Thymus (tissue), 14 donors: ENCODE data around the gene NAB1. TPM values are rescaled to one million over a fixed set of nuclear protein-coding genes. Genes with fewer than 3 reads are reported as not detected.
A peak's percentile ranks its signal among the peaks of the same experiment; 100 is the strongest.
"Not testable (repeated sequence)": the region's sequence is repeated elsewhere in the genome, so short reads cannot be mapped to it uniquely, and the experiment has no call there.

Experiments used
- DNase-seq, 9 donors: peaks; one replicate each; pipeline ENCODE4 v3.0.0-alpha.2; 2013; ENCODE audit warnings: low spot score in 9 of 9, low read depth in 6 of 9, missing footprints in 1 of 9
- H3K27ac ChIP-seq, 2 donors: one replicate each; pipeline ENCODE4 v1.5.1; 2013; ENCODE audit warnings: control low read depth in 1 of 2, low read depth in 1 of 2, low read length in 1 of 2, mild to moderate bottlenecking in 1 of 2, moderate library complexity in 1 of 2
- H3K27me3 ChIP-seq, 2 donors: one replicate each; pipeline ENCODE4 v1.5.1; 2013; ENCODE audit warnings: low read length in 1 of 2; ENCODE audit not compliant: control insufficient read depth in 2 of 2, insufficient read depth in 1 of 2
- H3K36me3 ChIP-seq, 2 donors: one replicate each; pipeline ENCODE4 v1.5.1; 2013; ENCODE audit warnings: low read length in 1 of 2, mild to moderate bottlenecking in 1 of 2, moderate library complexity in 1 of 2; ENCODE audit not compliant: control insufficient read depth in 2 of 2, insufficient read depth in 2 of 2
- H3K4me1 ChIP-seq, 2 donors: one replicate each; pipeline ENCODE4 v1.5.1; 2013; ENCODE audit warnings: low read length in 2 of 2; ENCODE audit not compliant: control insufficient read depth in 2 of 2, insufficient read depth in 2 of 2
- H3K4me3 ChIP-seq, 2 donors: one replicate each; pipeline ENCODE4 v1.5.1; 2013; ENCODE audit warnings: low read length in 2 of 2, control low read depth in 1 of 2, mild to moderate bottlenecking in 1 of 2
- H3K9me3 ChIP-seq, 2 donors: one replicate each; pipeline ENCODE4 v1.5.1; 2013; ENCODE audit warnings: low read length in 1 of 2, mild to moderate bottlenecking in 1 of 2; ENCODE audit not compliant: control insufficient read depth in 2 of 2, insufficient read depth in 1 of 2
- WGBS: extraction: QIAGEN DNeasy Blood & Tissue Kit; methylation state at CpG from one replicate; pipeline ENCODE4 v1.1.7; 2013; 5-methylcytosine and 5-hydroxymethylcytosine counted together
- long read RNA-seq, 10 donors: transcript quantifications; one replicate each; lab custom pipeline, GENCODE V29; 2026
- polyA plus RNA-seq: library from polyadenylated mRNA; stranded (reverse); fragments of 200-250 nt; gene quantifications from one replicate; pipeline ENCODE4 v1.2.3, GENCODE V29; 2013
- total RNA-seq: library from RNA; stranded (reverse); fragments of 120-200 nt; gene quantifications from one replicate; pipeline ENCODE4 v1.2.4, GENCODE V29; 2013
- donor health status: healthy.

NAB1 gene
- total RNA-seq (37.3 TPM), polyA plus RNA-seq (22.7 TPM)
- long read RNA-seq, donor 1: 0 reads
- long read RNA-seq, donor 2, transcript NAB1-202 (8 exons, 2,360 nt): major isoform, 5 of 6 reads
- long read RNA-seq, donor 2, partial matches to known transcripts: 0 of 6 reads
- long read RNA-seq, donor 2, other reads (novel, unspliced or antisense): 0 of 6 reads
- long read RNA-seq, donor 3, partial matches to known transcripts: 0 of 4 reads
- long read RNA-seq, donor 3, other reads (novel, unspliced or antisense): 0 of 4 reads
- long read RNA-seq, donor 4, partial matches to known transcripts: 0 of 3 reads
- long read RNA-seq, donor 4, other reads (novel, unspliced or antisense): 0 of 3 reads
- long read RNA-seq, donor 5, partial matches to known transcripts: 6 of 10 reads
- long read RNA-seq, donor 5, other reads (novel, unspliced or antisense): 0 of 10 reads
- long read RNA-seq, donor 6, partial matches to known transcripts: 0 of 3 reads
- long read RNA-seq, donor 6, other reads (novel, unspliced or antisense): 0 of 3 reads
- long read RNA-seq, donor 7, transcript NAB1-202 (8 exons, 2,360 nt): major isoform, 5 of 5 reads
- long read RNA-seq, donor 7, partial matches to known transcripts: 0 of 5 reads
- long read RNA-seq, donor 7, other reads (novel, unspliced or antisense): 0 of 5 reads
- long read RNA-seq, donor 8: 0 reads
- long read RNA-seq, donor 9, partial matches to known transcripts: 0 of 3 reads
- long read RNA-seq, donor 9, other reads (novel, unspliced or antisense): 0 of 3 reads
- long read RNA-seq, donor 10, transcript NAB1-202 (8 exons, 2,360 nt): major isoform, 6 of 6 reads
- long read RNA-seq, donor 10, partial matches to known transcripts: 0 of 6 reads
- long read RNA-seq, donor 10, other reads (novel, unspliced or antisense): 0 of 6 reads

- WGBS: under 1% methylated on average over 94 of the region's 95 CpGs
- DNase-seq: peak in 7 of 9 donors; percentile 33 to 74 (median 37)
These were observed at the start of gene NAB1 for GRCh38 chr2:190649035-190649797. TSS of gene NAB1 (plus strand) at chr2:190649083. CDS start at chr2:190659177, 10,094 bp downstream.

GRCh38 chr2:190599546-190600220 is 49.2 kb upstream of the NAB1 start:
- Histone ChIP-seq H3K27ac (no peak overlapping the region), H3K4me1 (no peaks in the 10 kb centered on the region), H3K9me3 (no peaks in the 10 kb centered on the region), H3K36me3 (no peaks in the 10 kb centered on the region), H3K27me3 (no peaks in the 10 kb centered on the region), H3K4me3 (no peak overlapping the region)
- WGBS: 87% methylated on average over 8 of the region's 8 CpGs
- DNase-seq: no peak

More at GRCh38 chr2:190649035-190649797, at the start of gene NAB1:
- peaks cover 14% of the 10 kb centered on the region in 2 donors for H3K4me1 ChIP-seq
- H3K27me3 ChIP-seq: no peaks in the 10 kb centered on the region
- H3K4me3 ChIP-seq: peak within 1 kb of the TSS; percentile 71 to 78
- peak within 1 kb of the TSS; percentile 79 to 90 for H3K27ac ChIP-seq
- peaks cover 0 to 2% of the 10 kb centered on the region in 2 donors for H3K9me3 ChIP-seq
- no peaks in the 10 kb centered on the region for H3K36me3 ChIP-seq

GRCh38 chr2:190600293-190601103 is 48.4 kb upstream of the NAB1 start:
- no peak for DNase-seq
- H3K4me1 ChIP-seq: no peaks in the 10 kb centered on the region
- no peak overlapping the region for H3K27ac ChIP-seq
- H3K9me3 ChIP-seq: no peaks in the 10 kb centered on the region
- no peak overlapping the region for H3K4me3 ChIP-seq
- no peaks in the 10 kb centered on the region for H3K36me3 ChIP-seq
- WGBS: 90% methylated on average over 5 of the region's 5 CpGs
- H3K27me3 ChIP-seq: no peaks in the 10 kb centered on the region

GRCh38 chr2:190603374-190603773 is 45.5 kb upstream of the NAB1 start:
- no peak for DNase-seq
- Histone ChIP-seq H3K36me3 (no peaks in the 10 kb centered on the region), H3K4me3 (no peak overlapping the region), H3K27me3 (no peaks in the 10 kb centered on the region), H3K9me3 (no peaks in the 10 kb centered on the region), H3K4me1 (no peaks in the 10 kb centered on the region), H3K27ac (no peak overlapping the region)
- 98% methylated on average over 5 of the region's 5 CpGs for WGBS

GRCh38 chr2:190607014-190607597 is 41.8 kb upstream of the NAB1 start:
- WGBS: 94% methylated on average over 4 of the region's 4 CpGs
- Histone ChIP-seq H3K27ac (no peak overlapping the region), H3K9me3 (no peaks in the 10 kb centered on the region), H3K4me3 (no peak overlapping the region), H3K36me3 (no peaks in the 10 kb centered on the region), H3K27me3 (no peaks in the 10 kb centered on the region), H3K4me1 (no peaks in the 10 kb centered on the region)
- no peak for DNase-seq

GRCh38 chr2:190607657-190608357 is 41.1 kb upstream of the NAB1 start:
- H3K4me3 ChIP-seq: no peak overlapping the region
- no peaks in the 10 kb centered on the region for H3K4me1 ChIP-seq
- no peak for DNase-seq
- no peaks in the 10 kb centered on the region for H3K27me3 ChIP-seq
- no peaks in the 10 kb centered on the region for H3K36me3 ChIP-seq
- 89% methylated on average over 11 of the region's 11 CpGs for WGBS
- H3K27ac ChIP-seq: no peak overlapping the region
- no peaks in the 10 kb centered on the region for H3K9me3 ChIP-seq

GRCh38 chr2:190608863-190609262 is 40.0 kb upstream of the NAB1 start:
- not testable (repeated sequence) for H3K4me3 ChIP-seq, H3K4me1 ChIP-seq, H3K9me3 ChIP-seq, H3K27ac ChIP-seq, H3K27me3 ChIP-seq, DNase-seq, H3K36me3 ChIP-seq
- 96% methylated on average over 3 of the region's 3 CpGs for WGBS
